ENCODE measurements around the gene FANCD2.
"Not testable (repeated sequence)": the region's sequence is repeated elsewhere in the genome, so short reads cannot be mapped to it uniquely, and the experiment has no call there.

Gene FANCD2

GRCh38 chr3:10099041-10099440, 72.8 kb downstream of the FANCD2 start:
- DNase-seq (ENCODE audit: low read depth in 2 of 2), result no peak

- DNase-seq (ENCODE audit: low read depth in 2 of 2), result no peak
Observed at GRCh38 chr3:10106919-10107318, 80.7 kb downstream of the FANCD2 start.

GRCh38 chr3:10108091-10108490, 81.9 kb downstream of the FANCD2 start, which contains the start of gene FANCD2OS:
FANCD2OS (minus strand) TSS chr3:10108255; CDS start chr3:10104774, 3,481 bp downstream.
- DNase-seq (ENCODE audit: low read depth in 2 of 2), result no peak

GRCh38 chr3:10115326-10116137, 89.3 kb downstream of the FANCD2 start, which contains the start of gene BRK1:
BRK1 (plus strand) TSS chr3:10115675; CDS start chr3:10115702, 27 bp downstream.
- peak; percentile 89 to 92 for DNase-seq (ENCODE audit: low read depth in 2 of 2)

GRCh38 chr3:10116138-10116460, 89.9 kb downstream of the FANCD2 start:
- no peak for DNase-seq (ENCODE audit: low read depth in 2 of 2)

- no peak for DNase-seq (ENCODE audit: low read depth in 2 of 2)
Observed at GRCh38 chr3:10116928-10117327, 90.7 kb downstream of the FANCD2 start.

- no peak for DNase-seq (ENCODE audit: low read depth in 2 of 2)
Observed at GRCh38 chr3:10119376-10119775, 93.1 kb downstream of the FANCD2 start.

- DNase-seq (ENCODE audit: low read depth in 2 of 2), result no peak
Observed at GRCh38 chr3:10121064-10121463, 94.8 kb downstream of the FANCD2 start.

GRCh38 chr3:10122724-10123123, 96.5 kb downstream of the FANCD2 start:
- DNase-seq (ENCODE audit: low read depth in 2 of 2), result no peak

- not testable (repeated sequence) for DNase-seq (ENCODE audit: low read depth in 2 of 2)
Observed at GRCh38 chr3:10135872-10136271, 109.6 kb downstream of the FANCD2 start.

- DNase-seq (ENCODE audit: low read depth in 2 of 2), result no peak
Observed at GRCh38 chr3:10136426-10137005, 110.3 kb downstream of the FANCD2 start.

GRCh38 chr3:10137178-10137577, 110.9 kb downstream of the FANCD2 start:
- DNase-seq (ENCODE audit: low read depth in 2 of 2), result no peak

GRCh38 chr3:10140996-10141546, 114.8 kb downstream of the FANCD2 start:
- DNase-seq (ENCODE audit: low read depth in 2 of 2), result no peak

- no peak for DNase-seq (ENCODE audit: low read depth in 2 of 2)
Observed at GRCh38 chr3:10142707-10143560, 116.7 kb downstream of the FANCD2 start.

- DNase-seq (ENCODE audit: low read depth in 2 of 2), result no peak
Observed at GRCh38 chr3:10145685-10146084, 119.4 kb downstream of the FANCD2 start.

GRCh38 chr3:10149226-10149625, 123.0 kb downstream of the FANCD2 start:
- DNase-seq (ENCODE audit: low read depth in 2 of 2), result no peak

GRCh38 chr3:10150987-10151386, 124.8 kb downstream of the FANCD2 start:
- no peak for DNase-seq (ENCODE audit: low read depth in 2 of 2)

All from fibroblast of skin of left quadriceps (primary cell).